Osteoblast (primary cell): ENCODE results near the gene NAPA. TPM values are rescaled to one million over a fixed set of nuclear protein-coding genes. Genes with fewer than 3 reads are reported as not detected.

Experiments used
- DNase-seq: peaks from one replicate; pipeline ENCODE4 v3.0.0; 2011; ENCODE audit warnings: low spot score, mixed read lengths; ENCODE audit not compliant: insufficient read length; ENCODE audit errors: missing footprints
- H2AFZ ChIP-seq: 2 replicates; pipeline ENCODE4 v1.6.0; 2011; ENCODE audit warnings: mild to moderate bottlenecking, low read length
- H3K27ac ChIP-seq: 2 replicates; pipeline ENCODE4 v1.5.1; 2011; ENCODE audit warnings: mild to moderate bottlenecking, low read depth, low read length, moderate library complexity
- H3K27me3 ChIP-seq: 2 replicates; pipeline ENCODE4 v1.6.0; 2012; ENCODE audit warnings: mild to moderate bottlenecking, control low read depth, inconsistent platforms, low read length, moderate library complexity; ENCODE audit not compliant: insufficient read depth
- H3K36me3 ChIP-seq: 2 replicates; pipeline ENCODE4 v1.5.1; 2011; ENCODE audit warnings: mild to moderate bottlenecking, low read length, control low read depth, moderate library complexity; ENCODE audit not compliant: insufficient read depth
- H3K4me1 ChIP-seq: 2 replicates; pipeline ENCODE4 v1.5.1; 2011; ENCODE audit warnings: mild to moderate bottlenecking, low read length, control low read depth, moderate library complexity; ENCODE audit not compliant: insufficient read depth
- H3K4me2 ChIP-seq: 2 replicates; pipeline ENCODE4 v1.6.0; 2011; ENCODE audit warnings: mild to moderate bottlenecking, low read length; ENCODE audit not compliant: insufficient read depth
- H3K4me3 ChIP-seq: fragments of 200-600 bp; sonication (generic); 3 replicates; pipeline ENCODE4 v1.5.1; 2012; ENCODE audit warnings: mild to moderate bottlenecking, low read length, inconsistent platforms; ENCODE audit not compliant: insufficient read depth
- H3K79me2 ChIP-seq: 2 replicates; pipeline ENCODE4 v1.6.0; 2012; ENCODE audit warnings: mild to moderate bottlenecking, low read length, control low read depth, inconsistent platforms; ENCODE audit not compliant: insufficient read depth
- H3K9me3 ChIP-seq: 2 replicates; pipeline ENCODE4 v1.5.1; 2011; ENCODE audit warnings: low read depth, low read length, control low read depth
- H4K20me1 ChIP-seq: 2 replicates; pipeline ENCODE4 v1.6.0; 2012; ENCODE audit warnings: mild to moderate bottlenecking, low read length, control low read depth; ENCODE audit not compliant: insufficient read depth
- CTCF ChIP-seq: IDR thresholded peaks from 2 replicates; pipeline ENCODE4 v1.5.1; 2011; ENCODE audit warnings: mild to moderate bottlenecking, low read depth, low read length, moderate library complexity; ENCODE audit errors: extremely low read depth
- total RNA-seq: library from RNA; depleted of rRNA; stranded (reverse); fragments of >200 nt; gene quantifications from 2 replicates; pipeline ENCODE4 v1.2.3, GENCODE V29; 2012

NAPA gene
- total RNA-seq, 1 donor, result 95.9 TPM

DNA sequence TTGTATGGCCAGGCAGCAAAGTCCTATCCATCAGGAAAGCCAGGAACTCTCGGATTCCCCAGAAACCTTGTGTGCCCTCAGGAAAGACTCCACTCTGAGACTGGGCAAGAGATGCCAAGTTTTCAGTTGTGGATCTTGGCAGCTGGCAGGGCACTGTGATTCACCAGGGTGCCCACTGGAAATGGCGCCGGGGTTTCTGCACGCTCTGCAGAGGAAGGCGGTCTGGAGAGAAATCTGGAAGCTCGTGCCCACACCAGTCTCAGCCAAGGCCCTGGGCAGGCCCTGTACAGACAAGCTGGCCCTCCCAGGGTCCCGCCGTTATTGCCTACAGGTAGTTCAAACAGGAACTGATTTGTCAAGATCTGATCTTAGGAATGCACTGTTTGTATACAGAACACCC is 4.9 kb downstream of the NAPA start:
- Histone ChIP-seq H3K27me3 (no peaks in the 10 kb centered on the region), H3K9me3 (no peaks in the 10 kb centered on the region), H2AFZ (no peak overlapping the region), H3K4me2 (peak overlapping the region; percentile 44), H3K4me1 (peaks cover 45% of the 10 kb centered on the region), H3K27ac (peak overlapping the region; percentile 74), H3K36me3 (peaks cover 10% of the 10 kb centered on the region), H3K79me2 (peaks cover 98% of the 10 kb centered on the region), H3K4me3 (peak overlapping the region; percentile 15), H4K20me1 (peaks cover 76% of the 10 kb centered on the region)
- peak; percentile 93 for DNase-seq
- TF ChIP-seq CTCF, result no peak

- Histone ChIP-seq H4K20me1 (peaks cover 77% of the 10 kb centered on the region), H3K4me2 (peak overlapping the region; percentile 44), H3K4me1 (peaks cover 45% of the 10 kb centered on the region), H3K4me3 (peak overlapping the region; percentile 15), H3K79me2 (peaks cover 99% of the 10 kb centered on the region), H3K27me3 (no peaks in the 10 kb centered on the region), H3K9me3 (no peaks in the 10 kb centered on the region), H2AFZ (no peak overlapping the region), H3K36me3 (peaks cover 10% of the 10 kb centered on the region), H3K27ac (peak overlapping the region; percentile 74)
- no peak for TF ChIP-seq CTCF
- DNase-seq, result no peak
Measured at GRCh38 chr19:47509170-47509847, 5.6 kb downstream of the NAPA start.

- no peak for DNase-seq
- Histone ChIP-seq H3K27me3 (no peaks in the 10 kb centered on the region), H3K4me1 (peaks cover 45% of the 10 kb centered on the region), H3K4me3 (no peak overlapping the region), H3K79me2 (peaks cover 99% of the 10 kb centered on the region), H3K36me3 (peaks cover 16% of the 10 kb centered on the region), H3K27ac (no peak overlapping the region), H3K9me3 (no peaks in the 10 kb centered on the region), H2AFZ (no peak overlapping the region), H3K4me2 (no peak overlapping the region), H4K20me1 (peaks cover 77% of the 10 kb centered on the region)
- TF ChIP-seq CTCF, result no peak
Measured at GRCh38 chr19:47508721-47509120, 6.1 kb downstream of the NAPA start.

- Histone ChIP-seq H3K4me3 (no peak overlapping the region), H3K4me1 (peaks cover 38% of the 10 kb centered on the region), H3K27me3 (no peaks in the 10 kb centered on the region), H4K20me1 (peaks cover 73% of the 10 kb centered on the region), H3K79me2 (peaks cover 99% of the 10 kb centered on the region), H3K27ac (no peak overlapping the region), H3K36me3 (peaks cover 23% of the 10 kb centered on the region), H3K9me3 (no peaks in the 10 kb centered on the region), H2AFZ (no peak overlapping the region), H3K4me2 (no peak overlapping the region)
- no peak for TF ChIP-seq CTCF
- DNase-seq, result peak; percentile 36
Measured at GRCh38 chr19:47507924-47508553, 6.8 kb downstream of the NAPA start.
